Spinal cord (tissue), 10 donors: ENCODE results near the gene STRA6. TPM values are rescaled to one million over a fixed set of nuclear protein-coding genes. Genes with fewer than 3 reads are reported as not detected.
A peak's percentile ranks its signal among the peaks of the same experiment; 100 is the strongest.

Source experiments
- DNase-seq, 6 donors: peaks; one replicate each; pipeline versions ENCODE4 v3.0.0 to v3.0.0-alpha.2; 2013 to 2015; ENCODE audit warnings: low spot score in 6 of 6, low read depth in 4 of 6
- H3K27ac ChIP-seq: one replicate; pipeline ENCODE4 v1.5.1; 2013; ENCODE audit warnings: low read depth, low read length, control low read depth
- H3K27me3 ChIP-seq: one replicate; pipeline ENCODE4 v1.6.1; 2013; ENCODE audit warnings: low read length; ENCODE audit not compliant: control insufficient read depth, insufficient read depth
- H3K36me3 ChIP-seq: one replicate; pipeline ENCODE4 v1.6.1; 2013; ENCODE audit warnings: low read length; ENCODE audit not compliant: control insufficient read depth, insufficient read depth
- H3K4me1 ChIP-seq: one replicate; pipeline ENCODE4 v1.6.1; 2013; ENCODE audit warnings: low read length; ENCODE audit not compliant: control insufficient read depth, insufficient read depth
- H3K4me3 ChIP-seq: one replicate; pipeline ENCODE4 v1.5.1; 2013; ENCODE audit warnings: low read depth, low read length, control low read depth
- H3K9me3 ChIP-seq: one replicate; pipeline ENCODE4 v1.6.1; 2013; ENCODE audit warnings: low read length; ENCODE audit not compliant: control insufficient read depth, insufficient read depth
- whole genome bisulfite sequencing: methylation state at CpG from one replicate; pipeline ENCODE4 v1.1.5; 2013; ENCODE audit warnings: missing lambda C conversion rate; ENCODE audit not compliant: insufficient coverage; 5-methylcytosine and 5-hydroxymethylcytosine counted together
- polyA plus RNA-seq, 2 donors: library from polyadenylated mRNA; unstranded; fragments of 120-200 nt; gene quantifications; one replicate each; pipeline ENCODE4 v1.2.1, GENCODE V29; 2013; ENCODE audit not compliant: insufficient read length in 2 of 2
- total RNA-seq, 2 donors: library from RNA; depleted of rRNA in 1 of 2; stranded (reverse); fragments of 120-200 nt in 1 of 2; fragments of >200 nt in 1 of 2; gene quantifications; one replicate each; pipeline versions ENCODE4 v1.2.3 to v1.2.4, GENCODE V29; 2013 to 2014
- donor health status: healthy.

Gene STRA6
- total and polyA plus RNA-seq, 4 donors, result 9.4 to 69.0 (median 30.1) TPM

DNA sequence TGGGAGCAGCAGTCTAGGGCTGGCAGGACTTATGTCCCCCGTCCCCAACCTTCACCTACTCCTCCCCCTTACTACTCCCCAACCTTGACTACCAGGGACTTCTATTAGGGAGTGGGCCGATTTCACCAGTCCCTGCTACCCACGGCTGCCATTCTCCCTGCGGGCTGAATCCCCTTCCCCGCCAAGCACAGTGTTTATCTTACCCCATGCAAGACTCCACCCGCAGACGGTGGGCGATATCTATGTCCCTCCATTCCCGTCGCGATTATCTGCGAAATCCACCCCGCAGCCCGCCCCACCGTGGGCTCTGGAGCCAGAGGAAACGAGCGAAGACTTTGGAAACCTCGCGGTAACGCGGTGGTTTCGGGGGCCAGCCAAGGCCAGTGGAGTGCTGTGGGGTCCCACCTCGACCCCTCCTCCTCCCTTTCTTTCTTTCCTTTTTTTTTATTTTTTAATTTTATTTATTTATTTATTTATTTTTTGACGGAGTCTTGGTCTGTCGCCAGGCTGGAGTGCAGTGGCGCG lies 67.5 kb downstream of the STRA6 start:
- H3K4me1 ChIP-seq, result peaks cover 69% of the 10 kb centered on the region
- 7% methylated on average over 26 of the region's 27 CpGs for WGBS

DNA sequence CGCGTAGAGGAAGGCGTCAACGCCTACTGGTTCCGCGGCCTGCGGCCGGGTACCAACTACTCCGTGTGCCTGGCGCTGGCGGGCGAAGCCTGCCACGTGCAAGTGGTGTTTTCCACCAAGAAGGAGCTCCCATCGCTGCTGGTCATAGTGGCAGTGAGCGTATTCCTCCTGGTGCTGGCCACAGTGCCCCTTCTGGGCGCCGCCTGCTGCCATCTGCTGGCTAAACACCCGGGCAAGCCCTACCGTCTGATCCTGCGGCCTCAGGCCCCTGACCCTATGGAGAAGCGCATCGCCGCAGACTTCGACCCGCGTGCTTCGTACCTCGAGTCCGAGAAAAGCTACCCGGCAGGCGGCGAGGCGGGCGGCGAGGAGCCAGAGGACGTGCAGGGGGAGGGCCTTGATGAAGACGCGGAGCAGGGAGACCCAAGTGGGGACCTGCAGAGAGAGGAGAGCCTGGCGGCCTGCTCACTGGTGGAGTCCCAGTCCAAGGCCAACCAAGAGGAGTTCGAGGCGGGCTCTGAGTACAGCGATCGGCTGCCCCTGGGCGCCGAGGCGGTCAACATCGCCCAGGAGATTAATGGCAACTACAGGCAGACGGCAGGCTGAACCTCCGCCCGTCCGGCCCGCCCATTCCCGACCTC lies 68.1 kb downstream of the STRA6 start:
- Histone ChIP-seq H3K27me3 (peaks cover 72% of the 10 kb centered on the region), H3K27ac (no peak overlapping the region), H3K4me1 (peaks cover 75% of the 10 kb centered on the region), H3K4me3 (no peak overlapping the region), H3K36me3 (peaks cover 11% of the 10 kb centered on the region), H3K9me3 (no peaks in the 10 kb centered on the region)
- DNase-seq, result peak in 2 of 6 donors; percentile 58 to 72
- 11% methylated on average over 53 of the region's 53 CpGs for WGBS

More for the DNA sequence above, 67.5 kb downstream of the STRA6 start:
- H3K4me3 ChIP-seq, result no peak overlapping the region
- peaks cover 11% of the 10 kb centered on the region for H3K36me3 ChIP-seq
- peak in 1 of 6 donors; percentile 38 for DNase-seq
- H3K27ac ChIP-seq, result no peak overlapping the region
- H3K27me3 ChIP-seq, result peaks cover 67% of the 10 kb centered on the region
- no peaks in the 10 kb centered on the region for H3K9me3 ChIP-seq

DNA sequence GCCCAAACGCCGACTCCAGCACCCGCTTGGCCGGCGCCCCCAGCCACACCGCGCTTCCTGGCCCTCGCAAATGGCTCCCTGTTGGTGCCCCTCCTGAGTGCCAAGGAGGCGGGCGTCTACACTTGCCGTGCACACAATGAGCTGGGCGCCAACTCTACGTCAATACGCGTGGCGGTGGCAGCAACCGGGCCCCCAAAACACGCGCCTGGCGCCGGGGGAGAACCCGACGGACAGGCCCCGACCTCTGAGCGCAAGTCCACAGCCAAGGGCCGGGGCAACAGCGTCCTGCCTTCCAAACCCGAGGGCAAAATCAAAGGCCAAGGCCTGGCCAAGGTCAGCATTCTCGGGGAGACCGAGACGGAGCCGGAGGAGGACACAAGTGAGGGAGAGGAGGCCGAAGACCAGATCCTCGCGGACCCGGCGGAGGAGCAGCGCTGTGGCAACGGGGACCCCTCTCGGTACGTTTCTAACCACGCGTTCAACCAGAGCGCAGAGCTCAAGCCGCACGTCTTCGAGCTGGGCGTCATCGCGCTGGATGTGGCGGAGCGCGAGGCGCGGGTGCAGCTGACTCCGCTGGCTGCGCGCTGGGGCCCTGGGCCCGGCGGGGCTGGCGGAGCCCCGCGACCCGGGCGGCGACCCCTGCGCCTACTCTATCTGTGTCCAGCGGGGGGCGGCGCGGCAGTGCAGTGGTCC lies 68.7 kb downstream of the STRA6 start:
- DNase-seq, result peak in 1 of 6 donors; percentile 50
- Histone ChIP-seq H3K9me3 (no peaks in the 10 kb centered on the region), H3K27ac (no peak overlapping the region), H3K4me1 (peaks cover 82% of the 10 kb centered on the region), H3K36me3 (peaks cover 11% of the 10 kb centered on the region), H3K27me3 (peaks cover 79% of the 10 kb centered on the region), H3K4me3 (no peak overlapping the region)
- 11% methylated on average over 71 of the region's 71 CpGs for WGBS

DNA sequence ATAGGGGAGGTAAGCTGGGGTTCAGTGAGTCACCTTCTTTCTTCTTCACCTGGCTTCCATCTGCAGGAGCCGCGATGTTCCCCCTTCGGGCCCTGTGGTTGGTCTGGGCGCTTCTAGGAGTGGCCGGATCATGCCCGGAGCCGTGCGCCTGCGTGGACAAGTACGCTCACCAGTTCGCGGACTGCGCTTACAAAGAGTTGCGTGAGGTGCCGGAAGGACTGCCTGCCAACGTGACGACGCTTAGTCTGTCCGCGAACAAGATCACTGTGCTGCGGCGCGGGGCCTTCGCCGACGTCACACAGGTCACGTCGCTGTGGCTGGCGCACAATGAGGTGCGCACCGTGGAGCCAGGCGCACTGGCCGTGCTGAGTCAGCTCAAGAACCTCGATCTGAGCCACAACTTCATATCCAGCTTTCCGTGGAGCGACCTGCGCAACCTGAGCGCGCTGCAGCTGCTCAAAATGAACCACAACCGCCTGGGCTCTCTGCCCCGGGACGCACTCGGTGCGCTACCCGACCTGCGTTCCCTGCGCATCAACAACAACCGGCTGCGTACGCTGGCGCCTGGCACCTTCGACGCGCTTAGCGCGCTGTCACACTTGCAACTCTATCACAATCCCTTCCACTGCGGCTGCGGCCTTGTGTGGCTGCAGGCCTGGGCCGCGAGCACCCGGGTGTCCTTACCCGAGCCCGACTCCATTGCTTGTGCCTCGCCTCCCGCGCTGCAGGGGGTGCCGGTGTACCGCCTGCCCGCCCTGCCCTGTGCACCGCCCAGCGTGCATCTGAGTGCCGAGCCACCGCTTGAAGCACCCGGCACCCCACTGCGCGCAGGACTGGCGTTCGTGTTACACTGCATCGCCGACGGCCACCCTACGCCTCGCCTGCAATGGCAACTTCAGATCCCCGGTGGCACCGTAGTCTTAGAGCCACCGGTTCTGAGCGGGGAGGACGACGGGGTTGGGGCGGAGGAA lies 69.6 kb downstream of the STRA6 start:
- no peak overlapping the region for H3K27ac ChIP-seq
- peaks cover 88% of the 10 kb centered on the region for H3K27me3 ChIP-seq
- H3K4me1 ChIP-seq, result peaks cover 91% of the 10 kb centered on the region
- 12% methylated on average over 90 of the region's 90 CpGs for WGBS
- H3K36me3 ChIP-seq, result peaks cover 11% of the 10 kb centered on the region
- peak in 2 of 6 donors; percentile 50 to 58 for DNase-seq
- no peak overlapping the region for H3K4me3 ChIP-seq
- H3K9me3 ChIP-seq, result no peaks in the 10 kb centered on the region

DNA sequence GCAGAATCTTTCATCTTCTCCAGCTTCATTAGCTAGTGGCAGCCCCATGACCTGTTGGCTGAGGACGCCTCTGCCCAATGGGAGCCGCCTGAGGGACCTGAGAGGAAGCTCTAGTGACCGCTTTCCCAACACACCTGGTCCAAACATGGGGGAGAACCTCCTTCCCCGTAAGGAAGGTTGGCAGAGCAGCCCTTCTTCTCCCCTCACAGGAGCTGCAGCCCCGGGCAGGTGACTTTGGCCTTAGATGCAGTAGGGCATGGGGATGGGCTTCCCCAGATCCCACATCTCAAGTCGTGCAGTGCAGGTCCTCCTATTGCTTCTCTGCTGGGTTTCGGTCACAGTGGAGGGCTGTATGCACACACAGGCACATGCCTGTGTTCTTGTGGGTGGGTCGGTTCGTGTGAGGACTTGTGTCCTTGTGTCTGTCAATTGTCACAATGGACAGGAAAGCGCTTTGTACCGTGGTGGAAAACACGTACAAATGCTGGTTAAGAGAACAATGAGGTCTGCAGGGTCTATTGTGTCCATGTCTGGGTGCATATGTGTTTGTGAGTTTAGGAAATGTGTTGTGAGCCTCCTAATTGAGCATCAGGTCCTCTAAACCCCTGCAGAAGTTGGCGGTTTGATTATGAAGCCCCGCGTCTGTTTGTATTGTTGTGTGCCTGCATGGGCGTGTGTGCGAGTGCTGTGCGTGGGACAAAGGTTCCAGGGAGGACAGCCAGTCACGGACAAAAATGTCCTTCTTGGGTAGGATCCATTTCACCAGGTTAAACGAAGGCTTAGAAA lies 70.8 kb downstream of the STRA6 start:
- H3K27ac ChIP-seq, result no peak overlapping the region
- DNase-seq, result peak in 2 of 6 donors; percentile 16 to 48
- H3K4me3 ChIP-seq, result no peak overlapping the region
- peaks cover 97% of the 10 kb centered on the region for H3K27me3 ChIP-seq
- H3K9me3 ChIP-seq, result no peaks in the 10 kb centered on the region
- peaks cover 89% of the 10 kb centered on the region for H3K4me1 ChIP-seq
- 22% methylated on average over 17 of the region's 20 CpGs for WGBS
- H3K36me3 ChIP-seq, result peaks cover 11% of the 10 kb centered on the region

DNA sequence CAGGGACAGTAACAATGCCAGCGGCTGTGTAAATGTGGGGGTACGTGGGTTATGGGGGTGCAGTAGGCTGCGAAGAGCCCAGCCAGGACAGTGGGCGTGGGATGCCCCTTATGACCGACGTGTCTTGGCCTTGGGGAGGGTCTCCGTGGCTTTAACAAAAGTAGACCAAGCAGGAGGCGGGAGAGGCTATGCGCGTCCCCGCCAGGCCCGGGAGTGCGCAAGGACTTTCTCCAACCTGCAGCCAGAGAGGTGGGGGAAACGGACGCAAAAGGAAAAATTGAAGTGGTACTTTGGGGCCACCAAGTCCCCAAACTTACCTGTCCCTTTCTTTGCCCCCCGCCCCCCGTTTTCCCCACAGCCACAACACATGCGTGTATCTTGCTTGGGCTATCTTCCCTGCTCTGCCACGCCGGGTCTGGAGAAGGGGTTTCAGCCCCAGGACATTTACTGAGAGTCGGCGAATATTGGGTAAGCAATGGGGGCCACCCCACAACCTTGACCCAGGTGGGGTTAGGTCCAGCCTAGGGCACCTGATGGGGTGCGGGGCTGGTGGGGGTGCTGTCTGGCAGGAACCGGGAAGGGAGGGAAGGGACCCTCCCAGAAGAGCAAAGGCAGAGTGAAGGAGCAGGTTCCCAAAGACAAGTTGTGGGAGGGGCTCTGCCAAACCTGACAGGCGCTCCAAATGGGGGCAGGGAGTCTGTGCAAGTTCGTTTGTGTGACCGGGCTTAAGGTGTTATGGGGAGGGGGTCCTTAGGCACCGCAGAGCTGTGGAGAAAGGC lies 71.5 kb downstream of the STRA6 start:
- Histone ChIP-seq H3K4me1 (peaks cover 83% of the 10 kb centered on the region), H3K27me3 (peaks cover 95% of the 10 kb centered on the region), H3K27ac (no peak overlapping the region), H3K9me3 (no peaks in the 10 kb centered on the region), H3K4me3 (peak overlapping the region; percentile 26), H3K36me3 (peaks cover 11% of the 10 kb centered on the region)
- DNase-seq, result peak in 1 of 6 donors; percentile 57
- WGBS, result 8% methylated on average over 23 of the region's 28 CpGs

DNA sequence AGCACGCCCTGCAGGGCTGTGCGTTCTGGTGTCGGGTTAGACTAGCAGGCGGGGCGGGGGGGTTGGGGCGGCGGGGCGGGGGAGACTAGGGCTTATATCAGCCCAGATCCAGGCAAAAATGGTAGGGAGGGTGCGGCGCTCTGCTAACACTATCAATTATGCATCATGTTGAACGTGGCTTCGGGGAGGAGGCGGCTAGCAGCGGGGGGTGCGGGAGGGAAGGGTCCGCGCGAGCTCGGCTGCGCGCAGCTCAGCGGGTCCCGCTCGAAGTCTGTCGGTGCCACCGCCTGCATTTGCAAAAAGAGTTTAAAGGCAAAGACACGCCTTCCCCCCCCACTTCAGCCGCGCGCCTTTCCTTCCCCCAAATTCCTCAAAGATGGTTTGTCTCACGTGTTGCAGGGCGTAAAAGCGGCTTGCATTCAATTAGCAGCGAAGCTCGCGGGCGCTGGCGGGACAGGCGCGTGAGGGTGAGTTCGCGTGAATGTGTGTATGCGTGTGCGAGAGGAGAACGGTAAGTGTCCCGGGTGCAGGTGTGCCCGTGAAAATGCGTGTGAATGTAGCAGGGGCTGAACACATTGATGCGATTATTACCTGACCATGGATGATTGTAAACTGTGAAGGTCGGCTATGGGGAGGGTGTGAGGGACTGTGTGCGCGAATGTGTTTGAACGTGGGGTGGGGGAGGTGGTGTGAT lies 72.3 kb downstream of the STRA6 start, which contains the start of gene ISLR2:
Gene ISLR2, plus strand, starts transcription at position 432 of the 694 bp plus-strand sequence. CDS start 2,169 bp downstream, outside the sequence.
- under 1% methylated on average over 44 of the region's 53 CpGs for WGBS
- Histone ChIP-seq H3K9me3 (no peaks in the 10 kb centered on the region), H3K36me3 (peaks cover 11% of the 10 kb centered on the region), H3K27ac (peak within 1 kb of the TSS; percentile 52), H3K27me3 (peaks cover 90% of the 10 kb centered on the region), H3K4me3 (peak within 1 kb of the TSS; percentile 45), H3K4me1 (peaks cover 76% of the 10 kb centered on the region)
- DNase-seq, result peak in 2 of 6 donors; percentile 57 to 90
